Hepatocyte (in vitro differentiated cells): ENCODE results near the gene GID8. TPM values are rescaled to one million over a fixed set of nuclear protein-coding genes. Genes with fewer than 3 reads are reported as not detected.

Experiments used
- DNase-seq: peaks from one replicate; pipeline ENCODE4 v3.0.0-alpha.2; 2016; ENCODE audit warnings: low spot score
- H2AFZ ChIP-seq: fragments of 200-600 bp; sonication (generic); 2 replicates; pipeline ENCODE4 v1.6.0; 2016; ENCODE audit warnings: antibody characterized with exemption, mild to moderate bottlenecking
- H3K27ac ChIP-seq: fragments of 200-600 bp; sonication (generic); 2 replicates; pipeline ENCODE4 v1.5.1; 2016; ENCODE audit warnings: mild to moderate bottlenecking
- H3K27me3 ChIP-seq: fragments of 200-600 bp; sonication (generic); 2 replicates; pipeline ENCODE4 v1.6.1; 2016
- H3K36me3 ChIP-seq: fragments of 200-600 bp; sonication (generic); replicated peaks from 2 replicates; pipeline ENCODE4 v1.5.1; 2016; ENCODE audit warnings: low read depth; ENCODE audit not compliant: insufficient read depth
- H3K4me1 ChIP-seq: fragments of 200-600 bp; sonication (generic); 2 replicates; pipeline ENCODE4 v1.5.1; 2016; ENCODE audit warnings: mild to moderate bottlenecking, moderate library complexity; ENCODE audit not compliant: insufficient read depth
- H3K4me2 ChIP-seq: fragments of 200-600 bp; sonication (generic); 2 replicates; pipeline ENCODE4 v1.6.0; 2016
- H3K4me3 ChIP-seq: fragments of 200-600 bp; sonication (generic); 2 replicates; pipeline ENCODE4 v1.5.1; 2016; ENCODE audit warnings: mild to moderate bottlenecking
- H3K79me2 ChIP-seq: fragments of 200-600 bp; sonication (generic); 2 replicates; pipeline ENCODE4 v1.6.0; 2017; ENCODE audit warnings: mild to moderate bottlenecking
- H3K9me2 ChIP-seq: fragments of 200-600 bp; sonication (generic); replicated peaks from 2 replicates; pipeline ENCODE4 v1.6.0; 2017; ENCODE audit warnings: mild to moderate bottlenecking; ENCODE audit not compliant: insufficient read depth
- H3K9me3 ChIP-seq: fragments of 200-600 bp; sonication (generic); 2 replicates; pipeline ENCODE4 v1.5.1; 2016; ENCODE audit warnings: low read depth, mild to moderate bottlenecking
- H4K20me1 ChIP-seq: fragments of 200-600 bp; sonication (generic); 2 replicates; pipeline ENCODE4 v1.6.0; 2016; ENCODE audit warnings: mild to moderate bottlenecking; ENCODE audit not compliant: insufficient read depth, poor library complexity, severe bottlenecking
- EZH2 ChIP-seq: fragments of 200-600 bp; sonication (generic); IDR thresholded peaks from 2 replicates; pipeline ENCODE4 v1.6.1; 2016; ENCODE audit warnings: antibody characterized with exemption, mild to moderate bottlenecking, borderline replicate concordance
- EZH2phosphoT487 ChIP-seq: fragments of 200-600 bp; sonication (generic); IDR thresholded peaks from one replicate; pipeline ENCODE4 v1.6.1; 2018; ENCODE audit warnings: antibody characterized with exemption, mild to moderate bottlenecking, low read depth, moderate library complexity; ENCODE audit not compliant: unreplicated experiment, severe bottlenecking
- WGBS: methylation state at CpG from one replicate; pipeline ENCODE4 v1.1.6; 2016; ENCODE audit warnings: low lambda C conversion rate; ENCODE audit errors: missing lambda C conversion rate; 5-methylcytosine and 5-hydroxymethylcytosine counted together
- polyA plus RNA-seq: library from polyadenylated mRNA; unstranded; fragments of >200 nt; fragmentation: Nextera tagmentation; extraction: Ambion mirVana; gene quantifications from 2 replicates; pipeline ENCODE4 v1.2.1, GENCODE V29; 2016
- total RNA-seq: library from RNA; depleted of rRNA; stranded (reverse); fragments of >200 nt; gene quantifications from 2 replicates; pipeline ENCODE4 v1.2.3, GENCODE V29; 2014
- TF ChIP-seq, protein P1 (sequence below): fragments of 200-600 bp; sonication (generic); IDR thresholded peaks from 2 replicates; pipeline ENCODE4 v1.5.1; 2016; ENCODE audit warnings: antibody characterized with exemption, mild to moderate bottlenecking; ENCODE audit not compliant: poor library complexity

GID8 gene
- total and polyA plus RNA-seq, 2 experiments from 2014 or later = 16.5 to 35.4 TPM

DNA sequence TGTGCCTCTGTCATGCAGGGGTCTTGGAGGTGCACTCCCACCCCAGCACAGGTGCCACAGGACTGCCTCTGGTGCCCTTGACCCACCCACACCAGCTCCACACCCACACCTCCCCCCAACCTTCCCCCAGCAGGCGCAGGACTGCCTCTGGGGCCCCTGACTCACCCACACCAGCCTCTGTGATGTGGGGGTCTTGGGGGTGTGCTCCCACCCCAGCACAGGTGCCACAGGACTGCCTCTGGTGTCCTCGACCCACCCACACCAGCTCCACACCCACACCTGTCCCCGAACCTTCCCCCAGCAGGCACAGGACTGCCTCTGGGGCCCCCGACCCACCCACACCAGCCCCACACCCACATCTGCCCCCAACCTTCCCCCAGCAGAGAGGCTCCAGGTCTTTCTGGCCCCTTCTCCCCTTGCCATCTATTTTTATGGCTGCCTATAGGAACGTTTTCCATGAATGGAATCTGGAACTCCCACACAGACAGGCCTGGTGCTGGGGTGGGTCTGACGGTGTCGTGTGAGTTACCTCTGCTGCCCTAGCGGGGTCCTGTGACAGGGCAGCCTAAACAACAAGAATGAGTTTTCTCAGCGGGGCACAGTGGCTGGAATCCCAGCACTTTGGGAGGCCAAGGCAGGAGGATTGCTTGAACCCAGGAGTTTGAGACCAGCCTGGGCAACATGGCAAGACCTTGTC, 38.0 kb downstream of the GID8 start:
- no peak overlapping the region for H2AFZ ChIP-seq
- peaks cover 59% of the 10 kb centered on the region for H3K27me3 ChIP-seq
- peaks cover 10% of the 10 kb centered on the region for H3K4me1 ChIP-seq
- DNase-seq = no peak
- no peaks in the 10 kb centered on the region for H3K36me3 ChIP-seq
- no peak overlapping the region for H3K27ac ChIP-seq
- H4K20me1 ChIP-seq = no peaks in the 10 kb centered on the region
- no peak for TF ChIP-seq EZH2phosphoT487
- 64% methylated on average over 8 of the region's 9 CpGs for WGBS
- H3K4me2 ChIP-seq = no peak overlapping the region
- no peaks in the 10 kb centered on the region for H3K79me2 ChIP-seq
- no peaks in the 10 kb centered on the region for H3K9me3 ChIP-seq
- H3K9me2 ChIP-seq = no peaks in the 10 kb centered on the region
- H3K4me3 ChIP-seq = no peak overlapping the region

DNA sequence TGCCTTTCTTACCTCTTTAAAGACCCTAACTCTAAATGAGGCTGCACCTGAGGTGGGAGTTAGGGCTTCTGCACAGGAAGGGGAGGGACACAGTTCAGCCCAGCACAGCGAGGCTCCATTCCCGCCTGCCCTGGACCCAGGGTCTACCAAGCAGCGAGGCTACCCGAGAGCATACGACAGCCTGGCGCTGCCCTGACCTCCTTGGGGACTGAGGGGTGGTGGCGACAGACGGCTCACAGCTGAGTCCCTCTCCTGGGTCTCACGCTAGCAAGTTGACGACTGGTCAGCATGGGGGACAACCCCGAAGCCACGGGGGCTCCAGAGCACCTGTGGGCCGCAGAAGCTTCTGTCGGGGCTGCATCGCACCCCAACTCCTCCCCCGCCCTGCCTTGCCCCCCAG, 38.9 kb downstream of the GID8 start:
- TF ChIP-seq EZH2phosphoT487 = no peak
- no peak for TF ChIP-seq EZH2
- TF ChIP-seq, protein P1, sequence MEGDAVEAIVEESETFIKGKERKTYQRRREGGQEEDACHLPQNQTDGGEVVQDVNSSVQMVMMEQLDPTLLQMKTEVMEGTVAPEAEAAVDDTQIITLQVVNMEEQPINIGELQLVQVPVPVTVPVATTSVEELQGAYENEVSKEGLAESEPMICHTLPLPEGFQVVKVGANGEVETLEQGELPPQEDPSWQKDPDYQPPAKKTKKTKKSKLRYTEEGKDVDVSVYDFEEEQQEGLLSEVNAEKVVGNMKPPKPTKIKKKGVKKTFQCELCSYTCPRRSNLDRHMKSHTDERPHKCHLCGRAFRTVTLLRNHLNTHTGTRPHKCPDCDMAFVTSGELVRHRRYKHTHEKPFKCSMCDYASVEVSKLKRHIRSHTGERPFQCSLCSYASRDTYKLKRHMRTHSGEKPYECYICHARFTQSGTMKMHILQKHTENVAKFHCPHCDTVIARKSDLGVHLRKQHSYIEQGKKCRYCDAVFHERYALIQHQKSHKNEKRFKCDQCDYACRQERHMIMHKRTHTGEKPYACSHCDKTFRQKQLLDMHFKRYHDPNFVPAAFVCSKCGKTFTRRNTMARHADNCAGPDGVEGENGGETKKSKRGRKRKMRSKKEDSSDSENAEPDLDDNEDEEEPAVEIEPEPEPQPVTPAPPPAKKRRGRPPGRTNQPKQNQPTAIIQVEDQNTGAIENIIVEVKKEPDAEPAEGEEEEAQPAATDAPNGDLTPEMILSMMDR = no peak
- WGBS = 85% methylated on average over 10 of the region's 16 CpGs
- no peaks in the 10 kb centered on the region for H3K9me3 ChIP-seq

DNA sequence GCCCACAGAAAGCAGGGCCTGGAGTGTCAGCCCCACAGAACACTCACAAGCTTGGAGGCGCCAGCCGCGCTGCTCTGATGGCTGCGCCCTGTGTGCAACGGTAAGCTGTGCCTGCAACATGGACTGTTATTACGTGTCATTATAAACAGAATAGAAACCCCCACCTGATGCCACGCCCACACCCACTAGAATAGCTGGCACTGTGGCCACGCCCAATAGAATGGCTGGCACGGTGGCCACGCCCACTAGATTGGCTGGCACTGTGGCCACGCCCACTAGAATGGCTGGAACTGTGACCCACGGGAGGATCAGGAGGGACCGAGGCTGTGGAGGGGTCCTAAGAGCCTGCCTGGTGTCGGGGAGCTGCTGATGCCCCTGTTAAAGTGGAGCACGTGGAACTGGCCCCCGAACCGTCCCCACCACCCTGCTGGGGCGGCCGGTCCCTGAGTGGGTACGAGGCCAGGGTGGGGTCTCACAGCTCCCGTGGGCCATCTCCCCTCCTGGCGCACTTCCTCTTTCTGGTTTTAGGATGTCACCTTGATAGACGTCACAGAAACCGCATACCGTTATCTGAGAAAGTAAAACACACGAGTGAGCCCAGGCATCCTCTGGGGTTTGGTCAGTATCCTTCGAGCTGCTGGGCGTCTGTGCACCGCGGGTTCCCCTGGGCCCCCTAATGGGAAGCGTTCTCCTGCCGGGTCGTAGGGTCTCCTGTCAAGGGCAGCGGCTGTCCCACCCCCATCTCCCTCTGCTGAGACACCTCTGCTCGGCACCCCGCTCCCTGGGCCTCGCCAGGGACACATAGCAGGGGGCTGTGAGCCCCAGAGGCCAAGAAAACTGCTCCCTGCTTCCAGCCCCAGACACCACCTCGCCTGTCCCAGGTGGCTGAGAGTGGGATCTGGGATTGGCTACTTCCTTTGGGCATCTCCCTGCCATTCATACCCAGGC, 39.9 kb downstream of the GID8 start:
- WGBS = 87% methylated on average over 38 of the region's 38 CpGs
- TF ChIP-seq, protein P1 = no peak
- TF ChIP-seq EZH2 (no peak), EZH2phosphoT487 (no peak)
- Histone ChIP-seq H3K27ac (no peak overlapping the region), H3K9me2 (no peaks in the 10 kb centered on the region), H3K4me3 (no peak overlapping the region), H2AFZ (no peak overlapping the region), H3K79me2 (no peaks in the 10 kb centered on the region), H3K4me2 (no peak overlapping the region), H3K4me1 (peaks cover 6% of the 10 kb centered on the region), H4K20me1 (no peaks in the 10 kb centered on the region), H3K9me3 (no peaks in the 10 kb centered on the region), H3K36me3 (no peaks in the 10 kb centered on the region), H3K27me3 (peaks cover 56% of the 10 kb centered on the region)
- no peak for DNase-seq

More for the DNA sequence above, 38.9 kb downstream of the GID8 start:
- DNase-seq = no peak
- Histone ChIP-seq H3K9me2 (no peaks in the 10 kb centered on the region), H3K79me2 (no peaks in the 10 kb centered on the region), H3K4me3 (no peak overlapping the region), H3K27ac (no peak overlapping the region), H3K36me3 (no peaks in the 10 kb centered on the region), H2AFZ (no peak overlapping the region), H3K4me2 (no peak overlapping the region), H3K27me3 (peaks cover 59% of the 10 kb centered on the region), H3K4me1 (peaks cover 10% of the 10 kb centered on the region), H4K20me1 (no peaks in the 10 kb centered on the region)

DNA sequence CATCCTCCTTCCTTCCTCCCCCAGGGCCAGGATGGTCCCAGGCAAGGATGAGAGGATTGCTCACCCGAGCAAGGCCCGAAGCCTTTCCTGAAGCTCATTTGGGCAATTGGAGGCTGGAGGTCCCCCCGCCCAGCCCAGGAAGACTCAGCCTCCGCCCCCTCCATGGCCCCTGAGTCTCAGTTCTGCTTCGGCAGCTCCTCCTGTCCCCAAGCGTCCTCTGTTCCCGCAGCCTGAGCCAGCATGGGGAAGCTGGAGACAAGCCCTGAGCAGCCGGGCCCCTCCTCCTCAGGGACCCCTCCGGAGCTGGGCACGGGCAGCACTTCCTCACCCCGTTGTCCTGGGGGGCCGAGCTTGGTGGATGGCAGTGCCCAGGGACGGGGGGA, 40.6 kb downstream of the GID8 start:
- Histone ChIP-seq H4K20me1 (no peaks in the 10 kb centered on the region), H3K79me2 (no peaks in the 10 kb centered on the region), H3K9me2 (no peaks in the 10 kb centered on the region), H3K27ac (no peak overlapping the region), H3K27me3 (peaks cover 50% of the 10 kb centered on the region), H3K4me3 (no peak overlapping the region), H2AFZ (no peak overlapping the region), H3K4me1 (no peaks in the 10 kb centered on the region), H3K4me2 (no peak overlapping the region), H3K9me3 (no peaks in the 10 kb centered on the region), H3K36me3 (no peaks in the 10 kb centered on the region)
- 88% methylated on average over 11 of the region's 13 CpGs for WGBS
- TF ChIP-seq EZH2 (no peak), EZH2phosphoT487 (no peak)
- TF ChIP-seq, protein P1 = no peak
- DNase-seq = no peak
